ENCODE results near the gene AFAP1L1. TPM values are rescaled to one million over a fixed set of nuclear protein-coding genes. Genes with fewer than 3 reads are reported as not detected.

AFAP1L1 gene
- polyA plus RNA-seq, 2 of the 4 experiments (the other 2 are of a cell fraction), result 1.5 to 3.5 TPM

DNA sequence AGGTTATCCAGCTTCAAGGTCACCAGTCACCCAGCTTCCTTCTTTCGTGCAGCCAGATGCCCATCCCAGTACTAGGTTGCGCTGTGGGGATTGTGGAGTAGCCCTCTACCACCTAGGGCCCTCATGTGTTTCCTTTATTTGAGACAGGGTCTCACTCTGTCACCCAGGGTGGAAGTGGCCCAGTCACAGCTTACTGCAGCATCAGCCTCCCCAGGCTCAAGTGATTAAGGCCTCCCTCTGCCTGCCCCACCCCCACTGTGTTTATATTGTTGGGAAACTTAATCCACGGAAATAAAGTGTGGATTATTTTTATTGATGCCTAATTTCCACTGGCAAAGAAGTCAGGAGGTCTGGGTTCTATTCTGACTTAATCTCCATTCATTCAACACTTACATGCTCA lies 103.1 kb downstream of the AFAP1L1 start:
- POLR2A ChIA-PET, result interaction anchor here (1.0 kb wide), 1 partner anchor 187 kb away, joined by 3 read pairs; no protein-coding TSS in a partner anchor
- Histone ChIP-seq H3K4me3 (no peak overlapping the region), H3K4me2 (no peak overlapping the region), H3K27ac (no peak overlapping the region), H3K9me3 (no peaks in the 10 kb centered on the region), H3K4me1 (no peaks in the 10 kb centered on the region)
- no peak for ATAC-seq
- FAIRE-seq, result no peak
- 68% methylated on average over 3 of the region's 3 CpGs for WGBS (ENCODE audit: missing lambda C conversion rate)
- TF ChIP-seq EHF (CRISPR knock-in tag; IDR thresholded peaks at IDR 0.05), result no peak
- no peak for TF ChIP-seq CEBPB (IDR thresholded peaks at IDR 0.05)
- no peak for TF ChIP-seq TP53 (CRISPR knock-in tag; IDR thresholded peaks at IDR 0.05)
- TF ChIP-seq ATOH8 (CRISPR knock-in tag; IDR thresholded peaks at IDR 0.05; ENCODE audit: low read depth), result no peak
- no peak for TF ChIP-seq SREBF2 (IDR thresholded peaks at IDR 0.05)
- no peak for TF ChIP-seq KDM1A (IDR thresholded peaks at IDR 0.05; ENCODE audit: low read depth)
- TF ChIP-seq HDAC2 (IDR thresholded peaks at IDR 0.05), result no peak
- TF ChIP-seq FOSL2 (IDR thresholded peaks at IDR 0.05), result no peak
- TF ChIP-seq FOSL2 (CRISPR knock-in tag; IDR thresholded peaks at IDR 0.05), result no peak
- no peak for TF ChIP-seq NR3C1 (IDR thresholded peaks at IDR 0.05)
- no peak for TF ChIP-seq RARB (CRISPR knock-in tag; IDR thresholded peaks at IDR 0.05)
- TF ChIP-seq MAFK (IDR thresholded peaks at IDR 0.05; ENCODE audit: partially characterized antibody), result no peak
- no peak for TF ChIP-seq RNF2 (IDR thresholded peaks at IDR 0.05; ENCODE audit: borderline replicate concordance, low read depth)
- TF ChIP-seq FOSB (CRISPR knock-in tag; IDR thresholded peaks at IDR 0.05), result no peak
- no peak for TF ChIP-seq PBX3 (IDR thresholded peaks at IDR 0.05)
- no peak for TF ChIP-seq ESRRA (IDR thresholded peaks at IDR 0.05; ENCODE audit: borderline replicate concordance, low read length)
- no peak for TF ChIP-seq POLR2AphosphoS2 (conservative IDR thresholded peaks at IDR 0.05; ENCODE audit: low read length)
- no peak for TF ChIP-seq NFE2L2 (conservative IDR thresholded peaks at IDR 0.05; ENCODE audit: low read length)
- TF ChIP-seq KDM5A (IDR thresholded peaks at IDR 0.05), result no peak
- TF ChIP-seq HEYL (CRISPR knock-in tag; IDR thresholded peaks at IDR 0.05), result no peak
- no peak for DNase-seq (ENCODE audit: low read depth in 1 of 2, low spot score in 1 of 2)
- CTCF ChIA-PET, result interaction anchor here (1.1 to 44.9 kb wide), 8 partner anchors 8 to 244 kb away, joined by 3 to 1709 read pairs (median 11); partner anchors contain the start of gene CSNK1A1

- no peak for DNase-seq (ENCODE audit: low read depth in 1 of 2, low spot score in 1 of 2)
- WGBS (ENCODE audit: missing lambda C conversion rate), result 81% methylated on average over 6 of the region's 6 CpGs
- CTCF ChIA-PET, result interaction anchor here (0.7 to 44.9 kb wide), 8 partner anchors 8 to 243 kb away, joined by 3 to 1709 read pairs (median 6); partner anchors contain the start of gene CSNK1A1
- no peaks in the 10 kb centered on the region for H3K4me1 ChIP-seq
- H3K4me3 ChIP-seq, result no peak overlapping the region
- H3K4me2 ChIP-seq, result no peak overlapping the region
- POLR2A ChIA-PET, result interaction anchor here (1.0 kb wide), 1 partner anchor 187 kb away, joined by 3 read pairs; no protein-coding TSS in a partner anchor
- no peak overlapping the region for H3K27ac ChIP-seq
- FAIRE-seq, result peak; percentile 36
- no peak for ATAC-seq
- TF ChIP-seq RARB (CRISPR knock-in tag; IDR thresholded peaks at IDR 0.05), result no peak
- TF ChIP-seq ZFP36 (IDR thresholded peaks at IDR 0.05; ENCODE audit: borderline replicate concordance, partially characterized antibody), result no peak
- TF ChIP-seq FOSB (CRISPR knock-in tag; IDR thresholded peaks at IDR 0.05), result no peak
- TF ChIP-seq HOXA7 (CRISPR knock-in tag; IDR thresholded peaks at IDR 0.05), result no peak
- no peak for TF ChIP-seq PHF8 (IDR thresholded peaks at IDR 0.05; ENCODE audit: borderline replicate concordance, low read depth)
- no peak for TF ChIP-seq JUNB (IDR thresholded peaks at IDR 0.05)
- TF ChIP-seq KDM1A (IDR thresholded peaks at IDR 0.05; ENCODE audit: low read depth), result no peak
- TF ChIP-seq, protein P1, sequence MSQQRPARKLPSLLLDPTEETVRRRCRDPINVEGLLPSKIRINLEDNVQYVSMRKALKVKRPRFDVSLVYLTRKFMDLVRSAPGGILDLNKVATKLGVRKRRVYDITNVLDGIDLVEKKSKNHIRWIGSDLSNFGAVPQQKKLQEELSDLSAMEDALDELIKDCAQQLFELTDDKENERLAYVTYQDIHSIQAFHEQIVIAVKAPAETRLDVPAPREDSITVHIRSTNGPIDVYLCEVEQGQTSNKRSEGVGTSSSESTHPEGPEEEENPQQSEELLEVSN (IDR thresholded peaks at IDR 0.05; ENCODE audit: borderline replicate concordance, low read depth), result no peak
- TF ChIP-seq CEBPB (IDR thresholded peaks at IDR 0.05), result no peak
- no peak for TF ChIP-seq TP53 (CRISPR knock-in tag; IDR thresholded peaks at IDR 0.05)
- no peak for TF ChIP-seq MAFK (IDR thresholded peaks at IDR 0.05; ENCODE audit: partially characterized antibody)
- TF ChIP-seq RCOR1 (IDR thresholded peaks at IDR 0.05; ENCODE audit: low read depth, low read length), result no peak
- TF ChIP-seq CTCF (IDR thresholded peaks at IDR 0.05), result no peak
- TF ChIP-seq KDM5A (IDR thresholded peaks at IDR 0.05), result no peak
- no peak for TF ChIP-seq POLR2AphosphoS2 (conservative IDR thresholded peaks at IDR 0.05; ENCODE audit: low read length)
- H3K9me3 ChIP-seq, result no peaks in the 10 kb centered on the region
Measured at GRCh38 chr5:149375434-149375833, 103.8 kb downstream of the AFAP1L1 start.
